Stimulated activated CD8-positive, alpha-beta memory T cell treated with anti-CD3 and anti-CD28 coated beads, Interleukin-4, amount 100 ng/mL, for 48 hours (primary cell): ENCODE data around the gene STARD3.
"Not testable (repeated sequence)": the region's sequence is repeated elsewhere in the genome, so short reads cannot be mapped to it uniquely, and the experiment has no call there.

Experiments used
- DNase-seq: peaks from one replicate; pipeline ENCODE4 v3.0.0-alpha.2; 2020

STARD3 gene

GRCh38 chr17:39636927-39637736, at the start of gene STARD3:
Gene STARD3, plus strand, starts transcription at chr17:39637144. Its CDS starts 16,388 bp downstream, at chr17:39653532.
- DNase-seq, result peak; percentile 95

GRCh38 chr17:39590180-39590579, 46.8 kb upstream of the STARD3 start:
- not testable (repeated sequence) for DNase-seq

- DNase-seq, result peak; percentile 62
Observed at GRCh38 chr17:39591958-39592954, 44.7 kb upstream of the STARD3 start.

- DNase-seq, result no peak
Observed at GRCh38 chr17:39593371-39593770, 43.6 kb upstream of the STARD3 start.

- DNase-seq, result no peak
Observed at GRCh38 chr17:39595294-39595693, 41.6 kb upstream of the STARD3 start.

GRCh38 chr17:39595928-39596510, 40.9 kb upstream of the STARD3 start:
- DNase-seq, result no peak

- DNase-seq, result no peak
Observed at GRCh38 chr17:39596543-39597267, 40.2 kb upstream of the STARD3 start.

- DNase-seq, result no peak
Observed at GRCh38 chr17:39597372-39598046, 39.4 kb upstream of the STARD3 start.

GRCh38 chr17:39598047-39598481, 38.9 kb upstream of the STARD3 start:
- no peak for DNase-seq

GRCh38 chr17:39598630-39599003, 38.3 kb upstream of the STARD3 start:
- DNase-seq, result no peak

GRCh38 chr17:39599004-39599664, 37.8 kb upstream of the STARD3 start:
- DNase-seq, result no peak

- DNase-seq, result no peak
Observed at GRCh38 chr17:39599665-39600231, 37.2 kb upstream of the STARD3 start.

GRCh38 chr17:39600288-39600996, 36.5 kb upstream of the STARD3 start:
- DNase-seq, result no peak

- no peak for DNase-seq
Observed at GRCh38 chr17:39600997-39601597, 35.8 kb upstream of the STARD3 start.

- DNase-seq, result no peak
Observed at GRCh38 chr17:39601758-39602532, 35.0 kb upstream of the STARD3 start.

GRCh38 chr17:39602533-39603303, 34.2 kb upstream of the STARD3 start:
- no peak for DNase-seq

- no peak for DNase-seq
Observed at GRCh38 chr17:39603304-39604016, 33.5 kb upstream of the STARD3 start.
